GM23248 (cell line): ENCODE measurements around the gene ATG5. TPM values are rescaled to one million over a fixed set of nuclear protein-coding genes. Genes with fewer than 3 reads are reported as not detected.

ENCODE experiments used
- DNase-seq: peaks from one replicate; pipeline ENCODE4 v3.0.0-alpha.2; 2015
- H2AFZ ChIP-seq: fragments of 200-600 bp; sonication (generic); 2 replicates; pipeline ENCODE4 v1.6.1; 2016; ENCODE audit warnings: antibody characterized with exemption
- H3F3A ChIP-seq: fragments of 200-600 bp; sonication (generic); 2 replicates; pipeline ENCODE4 v1.6.1; 2016; ENCODE audit warnings: mild to moderate bottlenecking, antibody characterized with exemption, mixed run types; ENCODE audit not compliant: insufficient read depth
- H3K27ac ChIP-seq: fragments of 200-600 bp; sonication (generic); 2 replicates; pipeline ENCODE4 v1.5.1; 2016; ENCODE audit warnings: mild to moderate bottlenecking
- H3K27me3 ChIP-seq: fragments of 200-600 bp; sonication (generic); replicated peaks from 2 replicates; pipeline ENCODE4 v1.6.1; 2016; ENCODE audit warnings: mild to moderate bottlenecking; ENCODE audit not compliant: insufficient read depth
- H3K36me3 ChIP-seq: fragments of 200-600 bp; sonication (generic); 2 replicates; pipeline ENCODE4 v1.6.1; 2016; ENCODE audit warnings: low read depth, mild to moderate bottlenecking
- H3K4me1 ChIP-seq: fragments of 200-600 bp; sonication (generic); 2 replicates; pipeline ENCODE4 v1.6.1; 2016; ENCODE audit warnings: mild to moderate bottlenecking; ENCODE audit not compliant: insufficient read depth
- H3K4me2 ChIP-seq: fragments of 200-600 bp; sonication (generic); one replicate; pipeline ENCODE4 v1.6.1; 2016; ENCODE audit warnings: mild to moderate bottlenecking; ENCODE audit not compliant: unreplicated experiment
- H3K4me3 ChIP-seq: fragments of 200-600 bp; sonication (generic); 2 replicates; pipeline ENCODE4 v1.5.1; 2016; ENCODE audit warnings: mild to moderate bottlenecking
- H3K79me2 ChIP-seq: fragments of 200-600 bp; sonication (generic); 2 replicates; pipeline ENCODE4 v1.6.1; 2016; ENCODE audit warnings: mild to moderate bottlenecking; ENCODE audit not compliant: insufficient read depth
- H3K9ac ChIP-seq: fragments of 200-600 bp; sonication (generic); 2 replicates; pipeline ENCODE4 v1.6.1; 2016; ENCODE audit warnings: mild to moderate bottlenecking
- H3K9me2 ChIP-seq: fragments of 200-600 bp; sonication (generic); 2 replicates; pipeline ENCODE4 v1.6.1; 2016; ENCODE audit warnings: mixed run types, mild to moderate bottlenecking, moderate library complexity; ENCODE audit not compliant: insufficient read depth
- H3K9me3 ChIP-seq: fragments of 200-600 bp; sonication (generic); one replicate; pipeline ENCODE4 v1.6.1; 2017; ENCODE audit warnings: low read depth
- H4K20me1 ChIP-seq: fragments of 200-600 bp; sonication (generic); 2 replicates; pipeline ENCODE4 v1.6.0; 2016; ENCODE audit not compliant: insufficient read depth
- EZH2 ChIP-seq: fragments of 200-600 bp; sonication (generic); IDR thresholded peaks from 2 replicates; pipeline ENCODE4 v1.6.1; 2018; ENCODE audit warnings: antibody characterized with exemption, mild to moderate bottlenecking; ENCODE audit not compliant: insufficient read depth, poor library complexity, severe bottlenecking
- EZH2phosphoT487 ChIP-seq: fragments of 200-600 bp; sonication (generic); IDR thresholded peaks from 2 replicates; pipeline ENCODE4 v1.6.1; 2018; ENCODE audit warnings: antibody characterized with exemption, moderate library complexity, mild to moderate bottlenecking, low read depth; ENCODE audit not compliant: insufficient read depth
- WGBS, 2 experiments: methylation state at CpG; one replicate each; pipeline ENCODE4 v1.1.6; 2015 to 2017; ENCODE audit warnings: low lambda C conversion rate in 2 of 2, low coverage in 1 of 2; ENCODE audit errors: missing lambda C conversion rate in 2 of 2; 5-methylcytosine and 5-hydroxymethylcytosine counted together
- in situ Hi-C: fragments of 300-500 bp; cut with MboI; formaldehyde crosslinking; loops from 2 replicates; pipeline ENCODE4 v1.15.0; 2020
- polyA plus RNA-seq: library from polyadenylated mRNA; unstranded; fragments of >200 nt; fragmentation: Nextera tagmentation; extraction: Ambion mirVana; gene quantifications from 2 replicates; pipeline ENCODE4 v1.2.1, GENCODE V29; 2016
- total RNA-seq: library from RNA; depleted of rRNA; stranded (reverse); fragments of >200 nt; shearing (Covaris generic); gene quantifications from 2 replicates; pipeline ENCODE4 v1.2.3, GENCODE V29; 2014

Gene ATG5
- total and polyA plus RNA-seq, 2 experiments from 2014 or later, result 39.4 to 44.2 TPM

- in situ Hi-C loops, result no loop called here
- H3K9ac ChIP-seq, result no peak overlapping the region
- no peaks in the 10 kb centered on the region for H3K9me2 ChIP-seq
- no peaks in the 10 kb centered on the region for H3F3A ChIP-seq
- H3K4me1 ChIP-seq, result no peaks in the 10 kb centered on the region
- H3K79me2 ChIP-seq, result no peaks in the 10 kb centered on the region
- no peaks in the 10 kb centered on the region for H4K20me1 ChIP-seq
- no peak for TF ChIP-seq EZH2
- TF ChIP-seq EZH2phosphoT487, result no peak
- H2AFZ ChIP-seq, result no peak overlapping the region
- H3K9me3 ChIP-seq, result no peaks in the 10 kb centered on the region
- 85 to 86% methylated on average over 2 of the region's 2 CpGs for WGBS, 2 experiments
- no peak overlapping the region for H3K4me3 ChIP-seq
- DNase-seq, result no peak
- H3K4me2 ChIP-seq, result no peak overlapping the region
- peaks cover 23% of the 10 kb centered on the region for H3K27me3 ChIP-seq
- H3K27ac ChIP-seq, result no peak overlapping the region
- no peaks in the 10 kb centered on the region for H3K36me3 ChIP-seq
Measured at GRCh38 chr6:106369739-106370138, 44.2 kb upstream of the ATG5 start.

DNA sequence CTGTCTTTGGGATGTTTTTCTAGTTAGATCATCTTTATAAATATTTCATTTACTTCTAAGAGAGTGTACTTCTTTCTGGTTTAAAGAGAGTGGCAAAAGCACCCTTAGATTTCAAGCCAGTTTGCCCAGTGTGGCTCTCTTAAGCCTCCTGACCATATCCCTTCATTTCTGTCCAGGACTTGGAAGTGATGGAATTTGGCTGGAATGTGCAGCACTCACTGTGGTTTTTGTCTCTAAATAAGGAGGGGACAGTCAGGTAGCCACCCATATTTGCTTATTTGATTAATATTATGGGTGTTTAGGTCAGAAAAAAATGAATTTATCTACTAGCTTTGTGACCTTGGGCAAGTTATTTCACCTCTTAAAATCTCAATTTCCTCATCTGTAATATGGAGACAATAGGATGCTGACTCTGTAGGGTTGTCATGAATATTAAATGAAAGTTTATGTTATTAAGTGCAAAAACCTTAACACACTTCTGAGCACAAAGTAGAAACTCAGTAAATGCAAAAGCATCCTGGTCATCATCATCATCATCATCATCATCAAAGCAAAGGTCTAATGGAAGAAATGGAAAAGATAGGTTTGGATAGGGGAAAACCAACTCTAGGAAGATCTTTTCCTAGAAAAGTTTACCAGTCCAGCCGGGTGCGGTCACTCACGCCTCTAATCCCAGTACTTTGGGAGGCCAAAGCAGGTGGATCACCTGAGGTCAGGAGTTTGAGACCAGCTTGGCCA is 38.0 kb upstream of the ATG5 start:
- Histone ChIP-seq H3K27ac (no peak overlapping the region), H3K36me3 (no peaks in the 10 kb centered on the region), H3K9me2 (no peaks in the 10 kb centered on the region), H3K27me3 (peaks cover 48% of the 10 kb centered on the region), H3F3A (no peaks in the 10 kb centered on the region), H3K79me2 (no peaks in the 10 kb centered on the region), H3K4me2 (no peak overlapping the region), H3K9ac (no peak overlapping the region), H2AFZ (no peak overlapping the region), H3K4me1 (peaks cover 3% of the 10 kb centered on the region; the same call in 1 of the 2 replicates), H3K4me3 (no peak overlapping the region), H3K9me3 (no peaks in the 10 kb centered on the region), H4K20me1 (no peaks in the 10 kb centered on the region)
- in situ Hi-C loops, result no loop called here
- TF ChIP-seq EZH2phosphoT487 (no peak), EZH2 (no peak)
- 94 to 97% methylated on average over 3 of the region's 3 CpGs for WGBS, 2 experiments
- peak; percentile 10 for DNase-seq

DNA sequence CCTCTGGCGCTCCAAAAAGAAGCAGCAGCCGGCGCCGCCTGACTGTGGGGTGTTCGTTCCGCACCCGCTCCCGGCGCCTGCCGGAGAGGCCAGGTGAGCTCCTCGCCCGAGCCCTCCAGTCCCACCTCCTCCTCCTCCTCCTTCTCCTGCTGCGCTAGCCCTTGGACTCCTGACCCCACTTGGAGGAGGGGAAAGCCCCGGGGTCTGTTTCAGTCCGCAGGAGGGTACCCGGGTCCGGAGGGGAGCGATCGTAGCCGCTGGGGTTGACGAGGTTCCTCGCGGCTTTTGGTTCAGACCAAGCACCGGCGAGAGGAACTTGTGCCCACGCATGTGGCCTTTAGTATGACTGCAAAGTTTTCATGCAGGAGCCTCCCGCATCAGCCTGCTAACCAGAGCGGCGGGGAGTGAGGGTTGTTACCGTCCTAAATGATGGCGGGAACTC is 35.5 kb upstream of the ATG5 start:
- Histone ChIP-seq H3K27me3 (peaks cover 56% of the 10 kb centered on the region), H2AFZ (peak overlapping the region; percentile 69), H3K9me3 (no peaks in the 10 kb centered on the region), H3K79me2 (no peaks in the 10 kb centered on the region), H3K9me2 (no peaks in the 10 kb centered on the region), H3K36me3 (no peaks in the 10 kb centered on the region), H3K9ac (no peak overlapping the region), H3K4me3 (peak overlapping the region; percentile 62), H3K27ac (no peak overlapping the region), H3K4me2 (peak overlapping the region; percentile 84), H3K4me1 (peaks cover 3% of the 10 kb centered on the region; the same call in 1 of the 2 replicates), H4K20me1 (no peaks in the 10 kb centered on the region; the same call in 1 of the 2 replicates), H3F3A (no peaks in the 10 kb centered on the region)
- no peak for TF ChIP-seq EZH2phosphoT487
- TF ChIP-seq EZH2, result peak; percentile 80
- DNase-seq, result peak; percentile 34
- 5% methylated on average over 30 to 31 of the region's 31 CpGs for WGBS, 2 experiments
- in situ Hi-C loops, result no loop called here

DNA sequence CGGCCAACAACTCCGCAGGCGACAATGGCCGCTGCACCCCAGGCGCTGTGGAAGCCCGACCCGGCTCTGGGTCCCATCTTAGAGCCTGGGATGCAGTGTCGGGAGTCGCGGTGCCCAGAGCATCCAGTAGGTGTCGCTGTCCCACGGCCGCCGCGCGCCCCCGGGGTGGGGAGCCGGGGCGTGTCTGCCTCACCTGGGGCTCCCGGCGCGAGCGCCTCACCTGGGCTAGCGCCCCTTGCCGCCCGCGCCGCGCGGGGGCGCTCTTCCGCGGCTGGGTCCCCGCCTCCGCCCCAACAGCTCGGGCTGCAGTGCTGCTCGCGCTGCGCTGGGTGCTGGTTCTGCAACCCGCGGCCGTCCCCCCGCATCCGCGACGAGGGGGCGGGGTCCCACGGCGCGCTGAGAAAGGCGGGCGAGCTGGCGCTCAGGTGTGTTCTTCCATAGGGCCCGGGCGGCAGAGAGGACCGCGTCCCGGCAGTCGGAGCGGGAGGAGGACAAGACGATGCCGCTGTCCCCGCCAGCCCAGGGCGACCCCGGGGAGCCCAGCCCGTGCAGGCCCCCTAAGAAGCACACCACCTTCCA is 34.9 kb upstream of the ATG5 start, which contains the start of gene CRYBG1:
Gene CRYBG1 (plus strand): TSS at position 308 of the 579 bp plus-strand sequence. CDS start 192 bp downstream, at position 500.
- peak within 1 kb of the TSS; percentile 62 for H3K4me3 ChIP-seq
- no peak within 1 kb of the TSS for H3K9ac ChIP-seq
- no peaks in the 10 kb centered on the region; the same call in 1 of the 2 replicates for H4K20me1 ChIP-seq
- H3F3A ChIP-seq, result no peaks in the 10 kb centered on the region
- H3K27ac ChIP-seq, result no peak within 1 kb of the TSS
- no peaks in the 10 kb centered on the region for H3K9me2 ChIP-seq
- no peaks in the 10 kb centered on the region for H3K9me3 ChIP-seq
- peak within 1 kb of the TSS; percentile 84 for H3K4me2 ChIP-seq
- TF ChIP-seq EZH2, result no peak
- peak; percentile 45; the same call in 1 of the 2 replicates for TF ChIP-seq EZH2phosphoT487
- peak within 1 kb of the TSS; percentile 69 for H2AFZ ChIP-seq
- in situ Hi-C loops, result no loop called here
- no peaks in the 10 kb centered on the region for H3K36me3 ChIP-seq
- H3K4me1 ChIP-seq, result peaks cover 3% of the 10 kb centered on the region; the same call in 1 of the 2 replicates
- DNase-seq, result peak; percentile 44
- H3K27me3 ChIP-seq, result peaks cover 61% of the 10 kb centered on the region
- 0 to 1% methylated on average over 24 to 33 of the region's 66 CpGs for WGBS, 2 experiments
- no peaks in the 10 kb centered on the region for H3K79me2 ChIP-seq
